OCI-LY3 (cell line): Measurements from ENCODE around the gene CIAO3.
"Not testable (repeated sequence)": the region's sequence is repeated elsewhere in the genome, so short reads cannot be mapped to it uniquely, and the experiment has no call there.

ENCODE experiments used
- EZH2phosphoT487 ChIP-seq: fragments of 200-600 bp; shearing (Covaris generic); IDR thresholded peaks from 2 replicates; pipeline ENCODE4 v1.6.1; 2018; ENCODE audit warnings: antibody characterized with exemption, mixed run types, low read depth
- TF ChIP-seq, protein P1 (sequence below): fragments of 200-600, 300-600 bp; sonication (generic); IDR thresholded peaks from 2 replicates; pipeline ENCODE4 v1.5.1; 2014; ENCODE audit warnings: antibody characterized with exemption, low read length, low read depth

DNA sequence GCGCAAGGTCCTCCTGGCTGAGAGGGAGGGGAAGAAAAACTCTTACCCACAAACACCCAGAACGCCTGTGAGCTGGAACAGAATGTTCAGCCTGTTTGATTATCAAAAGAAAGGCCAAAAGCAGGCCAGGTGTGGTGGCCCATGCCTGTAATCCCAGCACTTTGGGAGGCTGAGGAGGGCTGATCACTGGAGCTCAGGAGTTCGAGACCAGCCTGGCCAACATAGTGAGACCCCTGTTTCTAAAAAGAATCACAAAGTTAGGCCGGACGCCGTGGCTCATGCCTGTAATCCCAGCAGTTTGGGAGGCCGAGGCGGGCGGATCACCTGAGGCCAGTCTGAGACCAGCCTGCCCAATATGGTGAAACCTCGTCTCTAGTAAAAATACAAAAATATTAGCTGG, 35.5 kb upstream of the CIAO3 start:
- TF ChIP-seq, protein P1, sequence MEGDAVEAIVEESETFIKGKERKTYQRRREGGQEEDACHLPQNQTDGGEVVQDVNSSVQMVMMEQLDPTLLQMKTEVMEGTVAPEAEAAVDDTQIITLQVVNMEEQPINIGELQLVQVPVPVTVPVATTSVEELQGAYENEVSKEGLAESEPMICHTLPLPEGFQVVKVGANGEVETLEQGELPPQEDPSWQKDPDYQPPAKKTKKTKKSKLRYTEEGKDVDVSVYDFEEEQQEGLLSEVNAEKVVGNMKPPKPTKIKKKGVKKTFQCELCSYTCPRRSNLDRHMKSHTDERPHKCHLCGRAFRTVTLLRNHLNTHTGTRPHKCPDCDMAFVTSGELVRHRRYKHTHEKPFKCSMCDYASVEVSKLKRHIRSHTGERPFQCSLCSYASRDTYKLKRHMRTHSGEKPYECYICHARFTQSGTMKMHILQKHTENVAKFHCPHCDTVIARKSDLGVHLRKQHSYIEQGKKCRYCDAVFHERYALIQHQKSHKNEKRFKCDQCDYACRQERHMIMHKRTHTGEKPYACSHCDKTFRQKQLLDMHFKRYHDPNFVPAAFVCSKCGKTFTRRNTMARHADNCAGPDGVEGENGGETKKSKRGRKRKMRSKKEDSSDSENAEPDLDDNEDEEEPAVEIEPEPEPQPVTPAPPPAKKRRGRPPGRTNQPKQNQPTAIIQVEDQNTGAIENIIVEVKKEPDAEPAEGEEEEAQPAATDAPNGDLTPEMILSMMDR = not testable (repeated sequence)
- TF ChIP-seq EZH2phosphoT487 = not testable (repeated sequence)
